HG02588 (cell line): Measurements from ENCODE around the gene TASOR.

ENCODE experiments used
- ATAC-seq: cut with Tn5 transposase; IDR thresholded peaks from one replicate; pipeline ENCODE4 v1.9.1; 2021; ENCODE audit warnings: mild to moderate bottlenecking, moderate library complexity; ENCODE audit not compliant: unreplicated experiment

Gene TASOR

GRCh38 chr3:56684029-56684428, 964 bp upstream of the TASOR start:
- ATAC-seq = no peak

GRCh38 chr3:56682462-56683121, 473 bp downstream of the TASOR start:
- peak; percentile 73 for ATAC-seq

GRCh38 chr3:56681984-56682461, 1.0 kb downstream of the TASOR start:
- ATAC-seq = no peak

DNA sequence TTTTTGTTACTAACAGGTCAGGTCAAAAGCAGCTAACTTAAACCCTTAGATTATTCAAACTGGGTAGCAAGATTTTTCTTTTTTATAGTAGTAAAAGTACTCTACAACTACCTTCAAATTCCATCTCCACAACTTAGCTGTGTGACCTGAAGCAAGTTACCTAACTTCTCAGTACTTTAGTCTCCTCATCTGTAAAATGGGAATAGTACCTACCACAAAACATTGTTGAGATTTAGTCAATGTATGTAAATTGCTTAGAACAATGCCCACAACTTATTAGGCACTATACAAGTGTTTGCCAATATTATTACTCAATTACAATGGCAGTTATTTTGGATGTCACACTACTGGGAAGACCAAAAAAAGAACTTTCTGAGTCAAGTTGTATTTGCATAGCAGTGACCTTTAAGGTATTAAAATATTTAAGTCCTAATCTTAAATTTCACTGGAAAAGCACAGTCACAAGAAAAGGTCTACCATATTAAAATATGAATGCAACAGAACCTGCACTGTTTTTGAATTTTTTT, 2.9 kb downstream of the TASOR start:
- no peak for ATAC-seq

- ATAC-seq = peak; percentile 71
These were observed 5.8 kb downstream of the TASOR start for GRCh38 chr3:56677286-56677685.

GRCh38 chr3:56673781-56674457, 9.1 kb downstream of the TASOR start:
- no peak for ATAC-seq

- ATAC-seq = no peak
These were observed 15.0 kb downstream of the TASOR start for GRCh38 chr3:56667973-56668579.

DNA sequence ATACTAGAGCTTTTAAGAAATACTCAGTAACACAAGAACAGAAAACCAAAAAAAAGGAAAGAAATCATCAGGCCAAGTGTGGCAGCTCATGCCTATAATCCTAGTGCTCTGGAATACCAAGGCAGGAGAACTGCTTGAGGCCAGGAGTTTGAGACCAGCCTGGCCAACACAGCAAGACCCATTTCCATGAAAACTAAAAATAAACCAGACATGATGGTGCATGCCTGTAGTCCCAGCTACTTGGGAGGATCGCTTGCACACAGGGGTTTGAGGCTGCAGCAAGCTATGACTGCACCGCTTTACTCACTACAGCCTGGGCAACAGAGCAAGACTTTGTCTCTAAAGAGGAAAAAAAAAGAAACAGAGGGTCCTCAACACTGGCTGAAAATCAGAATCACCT, 18.2 kb downstream of the TASOR start:
- no peak for ATAC-seq

- ATAC-seq = no peak
These were observed 27.4 kb downstream of the TASOR start for GRCh38 chr3:56655709-56656108.

GRCh38 chr3:56654460-56654859, 28.6 kb downstream of the TASOR start:
- no peak for ATAC-seq

GRCh38 chr3:56645407-56645806, 37.7 kb downstream of the TASOR start:
- no peak for ATAC-seq

DNA sequence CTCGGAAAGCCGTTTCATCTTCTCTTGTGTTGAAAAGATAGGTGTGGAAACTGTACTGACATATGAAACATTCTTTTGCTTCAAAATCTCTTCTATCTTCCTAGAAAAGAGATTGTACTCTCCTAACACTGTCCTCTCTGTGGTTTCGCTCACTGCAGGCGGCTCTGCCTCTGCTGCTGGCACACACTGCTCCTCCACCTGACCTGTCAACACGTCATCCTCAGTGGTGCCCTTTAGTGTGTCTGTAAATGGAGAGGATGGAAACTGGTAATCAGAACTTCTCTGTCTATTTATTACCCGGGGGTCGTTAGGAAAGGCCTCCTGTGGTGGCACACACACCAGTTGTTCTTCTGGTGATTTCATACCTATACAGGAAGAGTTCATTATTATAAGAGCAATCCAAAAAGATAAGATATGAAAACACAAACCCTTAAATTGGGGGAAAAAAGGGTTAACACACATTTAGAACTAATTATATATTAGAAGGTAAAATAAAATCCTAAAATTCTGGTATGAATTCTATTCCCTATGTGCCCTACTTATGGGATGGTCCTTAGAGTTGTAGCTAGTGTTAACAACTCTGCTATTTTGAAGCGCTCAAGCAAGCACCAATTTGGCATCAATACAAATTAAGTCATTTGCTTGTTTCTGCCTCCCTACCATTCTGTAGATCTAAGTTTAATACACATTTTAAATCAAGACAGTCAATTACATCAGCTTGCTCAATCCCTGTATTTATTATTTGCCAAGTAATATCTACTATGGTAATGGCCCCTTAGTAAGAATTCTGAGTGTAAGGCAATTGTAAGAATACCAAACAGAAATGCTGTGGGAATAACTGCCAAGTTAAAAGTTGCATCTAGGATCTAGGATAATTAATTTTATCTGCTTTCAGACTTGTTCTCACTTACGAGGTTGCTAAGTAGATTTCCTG, 49.2 kb downstream of the TASOR start:
- no peak for ATAC-seq
